Midbrain (tissue), 1 donor: ENCODE measurements around the gene UBE2U.
A peak's percentile ranks its signal among the peaks of the same experiment; 100 is the strongest.
"Not testable (repeated sequence)": the region's sequence is repeated elsewhere in the genome, so short reads cannot be mapped to it uniquely, and the experiment has no call there.

Experiments used
- DNase-seq: peaks from one replicate; lab custom pipeline; 2025; lab: John Stamatoyannopoulos, UW

The UBE2U gene

DNA sequence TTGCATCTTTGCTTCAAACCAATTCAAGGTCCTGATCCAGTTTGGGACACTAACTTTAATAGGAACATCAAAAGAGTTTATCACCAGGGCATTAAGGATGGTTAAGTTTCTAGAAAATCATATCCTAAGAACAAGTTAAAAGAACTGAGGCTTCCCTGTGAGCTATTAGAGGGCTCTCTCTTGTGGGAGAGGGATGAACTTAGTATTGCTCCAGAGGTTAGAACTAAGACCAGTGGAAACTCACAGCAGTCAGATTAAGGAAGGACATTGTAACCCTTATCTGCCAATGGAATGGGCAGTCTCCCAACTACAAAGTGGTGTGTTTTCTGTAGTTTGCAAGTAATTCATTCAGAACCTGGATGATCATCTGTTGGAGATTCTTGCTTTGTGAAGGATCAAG is 36.8 kb downstream of the UBE2U start:
- DNase-seq = no peak

DNA sequence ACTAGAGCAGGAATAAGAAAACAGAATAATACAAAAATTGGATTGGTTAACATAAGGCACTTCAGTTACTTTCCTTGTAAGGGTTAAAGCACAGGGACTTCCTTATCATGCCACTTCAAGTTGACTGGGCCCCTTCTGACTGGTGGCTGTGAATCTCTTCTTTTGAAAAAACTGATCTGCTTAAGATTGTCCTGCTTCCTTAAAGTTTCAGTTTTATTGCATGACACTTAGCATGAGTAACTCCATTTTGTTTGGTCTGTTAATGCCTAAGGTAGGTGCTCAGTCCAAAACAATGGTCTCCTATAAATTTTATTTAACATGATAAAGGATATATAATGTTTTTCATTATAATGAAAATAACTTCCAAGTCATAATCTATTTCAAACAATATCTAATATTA is 37.6 kb downstream of the UBE2U start:
- DNase-seq = no peak

DNA sequence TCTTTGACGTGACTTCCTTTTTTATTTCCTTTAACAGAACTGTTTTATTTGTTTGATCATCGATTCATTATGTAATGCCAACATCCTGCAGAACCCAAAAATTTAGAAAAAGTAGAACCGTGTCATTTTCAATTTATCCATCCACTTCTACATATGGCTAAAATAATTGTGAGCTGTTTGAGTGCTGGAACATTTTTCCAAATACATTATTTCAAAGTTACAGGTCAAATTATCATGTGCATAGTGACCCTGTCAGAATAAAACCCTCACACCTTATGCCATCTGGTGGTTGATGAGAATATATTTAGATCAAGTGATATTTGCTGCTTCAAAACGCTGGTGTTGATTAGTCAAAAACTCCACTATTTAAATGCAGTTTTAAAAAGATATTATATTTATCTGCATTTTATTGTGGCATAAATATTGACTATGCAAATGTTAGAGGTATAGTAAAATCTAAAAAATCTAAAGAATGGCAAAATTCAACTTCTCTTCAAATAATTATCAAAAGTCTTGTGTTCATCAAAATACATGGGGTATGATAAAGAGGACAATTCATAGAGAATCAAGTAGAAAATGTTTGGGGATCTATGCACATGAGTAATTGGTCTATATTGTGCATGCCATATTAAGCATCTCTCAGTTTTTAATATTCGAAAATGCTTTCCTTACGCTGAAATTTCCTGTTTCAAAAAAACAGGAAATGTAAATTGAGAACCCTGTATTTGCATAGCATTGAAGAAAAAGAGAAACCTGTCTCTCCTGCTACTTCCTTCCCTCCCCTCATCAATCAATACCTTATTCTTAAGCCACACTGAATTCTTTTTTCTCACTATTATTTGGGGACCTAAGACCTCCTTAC is 39.7 kb downstream of the UBE2U start:
- DNase-seq = peak; percentile 32

DNA sequence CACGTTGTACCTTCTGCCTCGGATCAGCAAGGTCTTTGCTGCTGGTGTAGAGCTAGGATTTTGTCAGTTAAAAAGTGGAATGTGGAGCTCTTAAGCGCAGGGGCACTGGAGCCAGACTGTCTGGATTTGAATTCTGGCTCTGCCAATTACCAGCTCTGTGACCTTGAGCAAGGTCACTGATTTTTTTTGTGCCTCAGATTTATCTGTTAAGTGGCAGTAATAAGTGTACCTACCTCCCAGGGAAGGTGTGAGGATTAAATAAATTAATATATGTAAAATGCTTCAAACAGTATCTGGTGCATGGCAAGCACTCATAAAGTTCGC is 40.3 kb downstream of the UBE2U start:
- DNase-seq = no peak

DNA sequence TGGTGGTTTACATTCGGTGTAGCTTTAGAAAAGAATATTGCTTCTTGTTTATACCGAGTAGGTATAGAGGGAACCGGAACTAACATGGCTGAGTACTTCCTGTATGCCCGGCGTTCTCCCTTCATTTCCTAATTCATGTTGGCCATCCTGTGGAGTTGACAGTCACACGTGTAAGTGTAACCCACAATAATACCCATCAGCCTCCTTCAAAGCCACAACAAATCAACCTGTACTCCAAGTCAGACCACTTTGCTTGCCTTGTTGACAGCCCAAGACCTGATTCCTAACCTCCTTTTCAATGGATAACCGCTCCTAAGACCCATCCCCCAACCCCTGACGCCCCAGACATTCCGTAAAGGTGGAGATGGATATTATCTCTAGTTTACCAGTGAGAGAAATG is 42.1 kb downstream of the UBE2U start:
- DNase-seq = no peak

DNA sequence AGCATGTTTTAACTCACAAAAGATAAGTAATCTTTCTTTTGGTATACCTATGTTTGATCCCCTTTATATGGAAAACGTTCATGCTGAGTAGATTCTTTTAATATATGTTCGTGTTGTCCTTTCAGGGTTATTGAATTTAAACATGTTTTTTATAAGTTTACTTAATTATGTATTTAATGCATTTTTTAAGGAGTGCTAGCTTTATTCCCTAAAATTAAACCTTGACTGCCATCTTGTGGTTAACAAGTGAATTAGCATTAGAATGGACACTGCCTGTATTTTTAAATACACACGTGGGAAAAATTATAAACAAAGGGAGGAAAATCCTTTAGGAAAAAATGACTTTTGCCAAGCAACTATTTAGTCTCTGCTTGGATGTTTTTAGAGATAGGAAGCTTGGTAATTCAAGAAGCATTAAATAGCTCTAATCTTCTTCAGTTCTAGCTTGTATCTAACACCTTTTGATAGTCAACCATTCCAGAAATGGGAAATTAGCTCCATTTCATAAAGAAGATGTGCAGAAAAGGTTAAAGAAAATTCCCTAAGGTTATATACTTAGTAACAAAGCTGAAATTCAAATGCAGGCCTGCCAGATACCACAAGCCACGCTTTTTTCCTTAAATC is 43.0 kb downstream of the UBE2U start:
- DNase-seq = peak; percentile 41

DNA sequence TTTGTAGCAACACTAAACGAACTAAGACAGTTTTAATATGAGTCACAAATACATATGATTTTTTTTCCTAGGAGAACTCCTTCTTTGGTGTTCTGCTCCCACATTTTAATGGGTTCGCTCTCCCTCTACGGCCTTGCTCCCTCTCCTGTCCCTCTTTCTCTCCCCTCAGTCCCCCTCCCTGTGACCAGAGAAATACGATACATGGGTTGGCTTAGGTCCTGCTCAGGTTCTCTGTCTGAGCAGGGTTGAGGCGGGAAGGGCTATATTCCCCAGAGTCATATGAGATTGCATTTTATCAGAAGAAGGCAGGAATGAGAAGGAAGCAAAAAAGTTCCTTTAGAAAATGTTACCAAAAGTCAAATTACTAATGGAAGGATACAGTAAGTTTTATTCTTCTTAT is 44.6 kb downstream of the UBE2U start:
- no peak for DNase-seq

DNA sequence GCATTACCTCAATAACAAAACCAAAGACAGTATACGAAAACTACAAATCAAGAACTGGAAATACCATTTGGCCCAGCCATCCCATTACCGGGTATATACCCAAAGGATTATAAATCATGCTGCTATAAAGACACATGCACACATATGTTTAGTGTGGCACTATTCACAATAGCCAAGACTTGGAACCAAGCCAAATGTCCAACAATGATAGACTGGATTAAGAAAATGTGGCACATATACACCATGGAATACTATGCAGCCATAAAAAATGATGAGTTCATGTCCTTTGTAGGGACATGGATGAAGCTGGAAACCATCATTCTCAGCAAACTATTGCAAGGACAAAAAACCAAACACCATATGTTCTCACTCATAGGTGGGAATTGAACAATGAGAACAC is 47.0 kb downstream of the UBE2U start:
- not testable (repeated sequence) for DNase-seq

DNA sequence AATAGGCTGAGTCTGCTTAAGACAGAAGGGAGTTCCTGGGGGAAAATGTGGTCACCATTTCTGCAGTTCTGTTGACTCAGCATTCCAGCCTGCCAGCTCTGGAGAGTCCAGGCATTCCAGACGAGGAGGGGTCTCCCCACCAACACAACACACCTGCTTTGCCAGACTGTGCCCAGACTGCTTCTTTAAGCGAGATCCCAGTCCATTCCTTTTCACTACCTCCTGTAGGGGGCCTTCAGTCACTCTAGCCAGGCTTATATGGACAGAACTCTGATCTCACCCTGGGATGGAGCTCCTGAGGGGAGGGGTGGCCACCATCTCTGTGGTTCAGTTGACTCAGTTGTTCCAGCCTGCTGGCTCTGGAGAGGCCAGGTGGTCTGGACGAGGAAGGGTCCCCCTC is 48.5 kb downstream of the UBE2U start:
- DNase-seq = no peak

DNA sequence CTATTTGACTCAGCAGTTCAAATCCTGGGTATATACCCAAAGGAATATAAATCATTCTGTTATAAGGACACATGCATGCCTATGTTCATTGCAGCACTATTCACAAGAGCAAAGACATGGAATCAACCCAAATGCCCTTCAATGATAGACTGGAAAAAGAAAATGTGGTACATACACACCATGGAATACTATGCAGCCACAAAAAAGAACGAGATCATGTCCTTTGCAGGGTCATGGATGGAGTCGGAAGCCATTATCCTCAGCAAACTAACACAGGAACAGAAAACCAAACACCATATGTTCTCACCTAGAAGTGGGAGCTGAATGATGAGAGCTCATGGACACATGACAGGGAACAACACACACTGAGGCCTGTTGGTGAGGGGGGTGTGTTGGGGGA is 53.8 kb downstream of the UBE2U start:
- DNase-seq = not testable (repeated sequence)

DNA sequence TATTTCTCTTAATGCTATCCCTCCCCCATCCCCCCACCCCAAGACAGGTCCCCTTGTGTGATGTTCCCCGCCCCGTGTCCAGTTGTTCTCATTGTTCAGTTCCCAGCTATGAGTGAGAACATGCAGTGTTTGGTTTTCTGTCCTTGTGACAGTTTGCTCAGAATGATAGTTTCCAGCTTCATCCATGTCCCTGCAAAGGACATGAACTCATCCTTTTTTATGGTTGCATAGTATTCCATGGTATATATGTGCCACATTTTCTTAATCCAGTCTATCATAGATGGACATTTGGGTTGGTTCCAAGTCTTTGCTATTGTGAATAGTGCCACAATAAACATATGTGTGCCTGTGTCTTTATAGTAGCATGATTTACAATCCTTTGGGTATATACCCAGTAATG is 55.0 kb downstream of the UBE2U start:
- DNase-seq = not testable (repeated sequence)

DNA sequence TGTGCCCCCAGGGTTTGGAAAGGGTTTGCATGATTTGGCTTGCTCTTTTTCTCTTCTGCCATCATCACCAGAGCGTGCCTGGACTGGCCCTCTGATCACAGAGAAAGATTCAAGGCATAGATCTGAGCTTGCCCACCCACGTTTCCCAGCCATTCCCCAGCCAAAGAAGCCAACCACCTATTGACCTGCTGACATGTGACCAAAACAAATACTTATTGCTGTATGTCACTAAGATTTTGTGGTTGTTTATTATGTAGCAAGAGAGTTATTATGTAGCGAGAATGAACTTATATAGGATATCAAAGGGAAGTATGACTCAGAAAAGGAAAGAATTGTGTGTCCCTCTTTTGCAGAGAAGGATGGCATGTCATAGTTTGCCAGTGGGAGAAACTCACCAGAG is 59.9 kb downstream of the UBE2U start:
- no peak for DNase-seq

DNA sequence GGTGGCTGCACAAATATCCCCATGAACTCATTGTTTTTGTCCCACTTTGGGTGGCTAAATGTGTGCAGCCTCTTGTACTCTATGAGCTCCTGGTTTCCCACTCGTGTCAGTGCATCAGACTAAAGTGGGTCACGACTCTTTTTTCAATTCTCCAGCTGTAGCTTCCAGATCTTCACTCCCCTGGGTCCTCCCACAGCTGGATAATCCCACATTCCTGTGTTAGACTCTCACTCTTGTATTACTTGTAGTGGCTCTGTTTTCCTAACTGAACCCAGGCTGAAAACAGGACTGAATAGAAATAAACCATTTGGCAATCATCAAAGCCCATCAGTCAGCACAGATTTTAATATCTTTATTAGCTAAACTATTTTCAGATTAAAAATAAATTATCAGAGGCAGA is 60.4 kb downstream of the UBE2U start:
- DNase-seq = no peak

DNA sequence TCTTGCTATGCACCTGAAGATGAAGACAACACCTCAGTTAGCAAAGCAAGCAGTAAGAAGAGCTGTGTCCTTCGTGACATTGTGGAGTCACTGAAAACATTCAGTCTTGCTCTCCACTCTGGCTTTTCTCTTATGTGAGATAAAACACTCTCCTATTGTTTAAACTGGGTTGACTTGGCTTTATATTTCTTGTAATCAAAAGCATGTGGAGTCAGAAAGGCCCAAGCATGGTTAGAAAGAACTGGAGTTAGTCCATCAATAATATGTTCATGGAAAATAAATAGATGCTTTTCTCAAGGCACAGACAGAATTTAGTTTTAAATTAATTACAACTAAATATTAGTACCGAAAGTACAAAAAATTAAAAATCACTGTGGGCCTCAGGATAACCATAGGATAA is 61.7 kb downstream of the UBE2U start:
- no peak for DNase-seq

DNA sequence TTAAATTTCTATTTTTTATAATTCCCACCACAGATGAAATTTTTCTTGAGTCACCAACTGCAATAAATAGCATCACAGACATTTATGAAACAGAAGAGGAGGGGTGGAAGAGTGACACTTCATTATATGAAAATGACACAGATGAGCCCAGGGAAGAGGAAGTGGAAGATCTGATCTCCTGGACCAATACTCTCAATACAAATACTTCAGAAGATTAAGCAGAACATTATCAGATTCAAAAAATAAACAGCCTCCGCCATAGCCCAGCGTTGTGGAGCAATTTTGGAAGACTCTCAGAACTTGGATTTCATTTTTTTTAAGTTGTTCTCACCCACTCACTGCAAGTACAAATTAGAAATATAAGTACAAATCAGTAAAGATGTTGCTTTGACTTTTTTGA is 63.6 kb downstream of the UBE2U start:
- DNase-seq = no peak

DNA sequence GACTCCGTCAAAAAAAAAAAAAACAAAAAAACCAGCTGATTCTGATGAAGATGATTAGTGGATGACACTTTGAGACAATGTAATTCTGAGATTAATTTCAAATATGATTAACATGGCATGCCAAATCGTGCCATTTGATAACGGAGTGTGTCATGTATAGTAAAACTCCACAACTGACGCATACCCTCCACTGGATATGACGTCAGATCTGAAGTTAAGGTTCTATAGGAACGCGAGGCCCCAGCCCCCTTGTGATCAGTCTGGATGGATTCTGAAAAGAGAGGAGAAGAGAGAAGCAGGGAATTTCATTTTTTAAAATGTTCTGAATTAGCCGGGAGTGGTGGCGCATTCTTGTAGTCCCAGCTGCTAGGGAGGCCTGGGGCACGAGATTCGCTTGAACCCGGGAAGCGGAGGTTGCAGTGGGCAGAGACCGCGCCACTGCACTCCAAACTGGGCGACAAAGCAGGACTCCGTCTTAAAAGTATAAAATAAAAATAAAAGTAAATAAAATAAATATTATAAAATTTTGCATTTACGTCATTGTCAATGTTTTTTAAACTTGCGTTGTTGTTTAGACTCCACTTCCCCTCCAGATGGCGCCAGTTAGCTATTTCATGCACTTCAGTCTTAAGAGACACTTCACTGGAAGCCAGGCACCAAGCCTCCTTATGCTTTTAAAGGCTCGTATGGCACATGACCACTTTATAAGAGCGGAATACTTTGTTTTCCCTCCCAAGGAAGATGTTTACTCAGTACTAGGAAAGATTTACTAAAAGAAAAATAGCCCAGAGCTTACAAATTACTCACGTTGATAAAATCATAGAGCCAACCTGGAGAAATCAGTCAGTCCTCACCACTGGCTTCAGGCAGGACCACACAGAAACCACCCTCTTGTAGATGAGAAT is 65.5 kb downstream of the UBE2U start:
- DNase-seq = peak; percentile 73

DNA sequence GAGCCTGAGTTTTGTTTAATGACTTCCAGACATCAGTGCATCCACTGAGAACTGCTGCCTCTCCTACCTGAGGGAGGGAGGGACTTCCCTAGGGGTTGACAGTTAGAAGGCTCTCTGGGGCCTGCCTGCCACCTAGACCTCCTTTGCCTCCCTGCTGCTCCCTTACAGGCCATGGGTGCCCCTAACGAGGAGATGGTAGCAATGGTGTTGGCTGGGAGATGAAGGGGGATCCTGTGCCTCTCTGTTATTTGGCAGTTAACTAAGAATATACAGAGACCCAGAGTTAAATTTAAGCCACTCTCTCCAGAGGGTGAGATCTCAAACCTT is 66.1 kb downstream of the UBE2U start:
- no peak for DNase-seq

DNA sequence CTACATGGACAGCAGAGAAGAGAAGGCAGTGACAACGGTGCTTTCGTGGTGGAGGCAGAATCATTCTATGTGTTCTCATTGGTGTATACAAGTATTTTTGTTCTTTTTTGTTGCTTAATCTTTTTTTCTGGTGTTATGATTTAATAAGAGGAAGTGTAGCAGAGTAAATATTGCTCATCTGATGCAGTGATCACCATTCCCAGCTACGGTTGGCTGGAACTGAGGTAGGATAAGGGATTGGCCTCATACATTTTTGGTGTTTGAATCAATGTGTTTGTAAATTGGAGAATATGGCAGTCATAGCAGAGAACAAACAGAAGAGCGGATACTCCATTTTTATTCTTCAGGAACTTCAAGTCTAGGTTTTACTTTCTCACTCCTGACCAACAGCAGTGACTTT is 76.6 kb downstream of the UBE2U start:
- no peak for DNase-seq

DNA sequence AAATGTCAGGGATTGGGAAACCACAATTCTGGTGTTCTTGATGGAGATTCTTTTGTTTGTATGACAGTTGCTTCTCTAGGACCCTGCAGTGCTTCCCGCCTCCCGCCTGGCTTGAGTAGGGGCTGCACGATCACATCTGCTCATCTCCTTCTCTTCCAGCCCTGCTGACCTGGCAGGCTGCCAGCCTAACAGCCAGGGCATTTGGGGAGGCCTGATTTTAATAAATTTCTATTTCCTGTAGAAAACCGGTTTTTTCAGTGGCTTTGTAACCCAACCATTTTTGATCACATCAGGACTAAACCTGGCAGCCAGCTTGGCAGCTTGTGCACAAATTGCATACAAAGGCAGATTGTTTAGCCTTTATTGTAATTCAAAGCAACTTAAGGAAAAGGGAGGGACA is 78.9 kb downstream of the UBE2U start:
- no peak for DNase-seq

DNA sequence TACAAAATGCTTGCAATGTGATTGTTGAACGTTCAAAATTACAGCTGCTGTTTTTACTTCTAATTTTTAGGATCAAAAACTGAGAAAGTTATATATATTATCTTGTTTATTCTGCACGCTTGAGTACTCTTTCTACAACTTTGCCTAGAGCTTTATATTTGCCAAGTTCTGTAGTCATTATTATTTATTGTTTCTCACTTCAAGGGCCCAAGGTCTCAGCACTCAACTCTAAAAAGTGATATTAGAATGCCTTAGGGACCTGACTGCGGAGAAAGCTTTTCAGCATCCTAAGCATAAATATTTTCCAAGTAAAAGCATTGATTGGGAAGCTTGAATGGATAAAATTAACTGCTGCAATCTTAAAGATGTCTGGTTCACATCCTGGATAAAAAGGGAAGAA is 83.6 kb downstream of the UBE2U start:
- DNase-seq = no peak

DNA sequence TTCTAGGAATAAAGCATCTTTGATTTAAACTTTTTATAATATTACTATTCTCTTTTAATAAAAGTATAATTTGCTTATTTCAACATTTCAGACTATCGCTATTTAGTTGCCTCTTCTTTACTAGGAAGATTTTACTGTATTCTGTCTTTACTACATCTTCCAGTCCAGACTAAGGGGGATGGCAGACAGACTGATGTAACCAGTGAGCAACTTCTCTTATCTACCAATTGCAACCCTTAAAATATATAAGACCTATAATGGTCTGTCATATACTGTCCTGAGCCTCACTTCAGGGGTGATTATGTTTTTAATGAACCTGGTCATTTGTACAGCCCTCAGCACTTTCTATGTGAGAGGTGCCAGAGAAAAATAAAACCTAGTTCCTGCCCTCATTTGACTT is 87.0 kb downstream of the UBE2U start:
- no peak for DNase-seq

DNA sequence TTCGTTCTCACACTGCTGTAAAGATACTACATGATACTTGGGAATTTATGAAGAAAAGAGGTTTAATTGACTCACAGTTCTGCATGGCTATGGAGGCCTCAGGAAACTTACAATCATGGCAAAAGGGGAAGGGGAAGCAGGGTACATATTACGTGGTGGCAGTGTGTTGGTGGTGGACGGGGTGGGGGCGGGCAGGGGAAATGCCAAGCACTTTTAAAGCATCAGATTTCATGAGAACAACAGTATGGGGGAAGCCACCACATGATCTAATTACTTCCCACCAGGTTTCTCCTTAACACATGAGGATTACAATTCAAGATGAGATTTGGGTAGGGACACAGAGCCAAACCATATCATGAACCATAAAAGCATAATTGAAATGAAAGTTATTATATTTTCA is 88.5 kb downstream of the UBE2U start:
- DNase-seq = no peak

DNA sequence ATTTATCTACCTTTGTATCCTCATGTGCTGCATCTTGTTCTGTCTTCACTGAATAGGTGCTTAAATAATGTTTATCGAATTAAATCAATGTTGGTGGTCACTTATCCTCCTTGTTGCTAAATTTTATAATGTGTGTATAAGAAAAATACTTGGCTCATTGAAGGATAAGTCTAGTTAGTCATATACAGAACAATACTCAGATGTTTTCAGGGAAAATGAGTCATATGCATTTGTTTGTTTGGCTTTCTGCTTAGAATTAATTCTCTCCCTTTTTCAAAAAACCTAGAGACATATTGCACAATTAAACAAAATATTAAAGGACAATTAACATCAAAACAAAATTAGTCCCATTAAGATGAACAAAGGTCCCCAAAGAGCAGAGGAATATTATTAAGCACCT is 89.0 kb downstream of the UBE2U start:
- no peak for DNase-seq
